GM20000 (cell line): ENCODE results near the gene NOS1AP.

ENCODE experiments used
- DNase-seq: peaks from one replicate; pipeline ENCODE4 v3.0.0; 2012; ENCODE audit warnings: low spot score
- CTCF ChIP-seq: IDR thresholded peaks from 2 replicates; pipeline ENCODE4 v1.5.1; 2012; ENCODE audit warnings: mild to moderate bottlenecking, control low read depth; ENCODE audit errors: extremely low read depth, missing control alignments

The NOS1AP gene

GRCh38 chr1:162026881-162027280 is 42.6 kb upstream of the NOS1AP start:
- no peak for TF ChIP-seq CTCF
- no peak for DNase-seq

GRCh38 chr1:162028726-162029125 is 40.8 kb upstream of the NOS1AP start:
- DNase-seq = no peak
- TF ChIP-seq CTCF = no peak

- TF ChIP-seq CTCF = no peak
- DNase-seq = no peak
These were observed 40.3 kb upstream of the NOS1AP start for GRCh38 chr1:162029157-162029556.

GRCh38 chr1:162030759-162031280 is 38.7 kb upstream of the NOS1AP start:
- TF ChIP-seq CTCF = no peak

GRCh38 chr1:162033428-162033827 is 36.1 kb upstream of the NOS1AP start:
- no peak for DNase-seq
- no peak for TF ChIP-seq CTCF

More at GRCh38 chr1:162030759-162031280, 38.7 kb upstream of the NOS1AP start:
- no peak for DNase-seq

GRCh38 chr1:162035241-162035640 is 34.2 kb upstream of the NOS1AP start:
- DNase-seq = no peak
- no peak for TF ChIP-seq CTCF

GRCh38 chr1:162036163-162036562 is 33.3 kb upstream of the NOS1AP start:
- TF ChIP-seq CTCF = no peak
- DNase-seq = no peak
